HCT116 (cell line): Measurements from ENCODE around the gene DEFB108B. TPM values are rescaled to one million over a fixed set of nuclear protein-coding genes. Genes with fewer than 3 reads are reported as not detected.
"Not testable (repeated sequence)": the region's sequence is repeated elsewhere in the genome, so short reads cannot be mapped to it uniquely, and the experiment has no call there.

ENCODE experiments used
- ATAC-seq: fragments of 200-7000 bp; cut with Tn5 transposase; 2 replicates; pipeline ENCODE4 v1.9.1; 2020; ENCODE audit warnings: mild to moderate bottlenecking, moderate library complexity
- BruUV-seq: library from RNA; stranded (reverse); fragments of 400-500 nt; replicated peaks from 2 replicates; lab custom pipeline; 2021; lab: Mats Ljungman, UMichigan
- CTCF ChIA-PET: fragments of 300-600 bp; sonication (Branson Sonifier 250); formaldehyde crosslinking; loops from one replicate; lab custom pipeline; 2021; ENCODE audit warnings: antibody characterized with exemption; lab: Charles Lee
- POLR2A ChIA-PET: fragments of 300-600, 350-600 bp; sonication (Branson Sonifier 250); formaldehyde crosslinking; loops from one replicate; lab custom pipeline; 2021; ENCODE audit warnings: antibody characterized with exemption; lab: Charles Lee
- RAD21 ChIA-PET, 2 experiments: fragments of 300-600 bp; sonication (Branson Sonifier 250); formaldehyde crosslinking; loops; one replicate each; lab custom pipeline; 2023; ENCODE audit warnings: low total read pairs in 2 of 2; ENCODE audit not compliant: uncharacterized antibody in 2 of 2, unreplicated experiment in 2 of 2, low non-redundant PET in 1 of 2; lab: Charles Lee
- DNase-seq: peaks from one replicate; pipeline ENCODE4 v3.0.0-alpha.2; 2010; ENCODE audit warnings: low read depth, low spot score
- H2AFZ ChIP-seq: fragments of 200-600 bp; shearing (Covaris generic), sonication (generic); 2 replicates; pipeline ENCODE4 v1.6.1; 2017; ENCODE audit warnings: low read depth, mixed run types, mixed read lengths, antibody characterized with exemption, low read length; ENCODE audit not compliant: poor library complexity, severe bottlenecking
- H3K27ac ChIP-seq: 2 replicates; pipeline ENCODE4 v1.5.1; 2012; ENCODE audit warnings: low read depth, low read length
- H3K27me3 ChIP-seq: fragments of 200-600 bp; sonication (generic); 2 replicates; pipeline ENCODE4 v1.6.1; 2016; ENCODE audit warnings: mixed run types, low read length, mixed read lengths; ENCODE audit not compliant: insufficient read depth
- H3K36me3 ChIP-seq, 2 experiments: fragments of 200-500 bp in 1 of 2; fragments of 200-600 bp in 1 of 2; sonication (Bioruptor generic) in 1 of 2; sonication (generic) in 1 of 2; 2 replicates each; pipeline versions ENCODE4 v1.5.1 to v1.6.1; 2014 to 2016; ENCODE audit warnings: low read length in 2 of 2, inconsistent platforms in 1 of 2, mixed read lengths in 1 of 2, mixed run types in 1 of 2; ENCODE audit not compliant: insufficient read depth in 2 of 2, control insufficient read depth in 1 of 2
- H3K4me1 ChIP-seq, 2 experiments: fragments of 200-600 bp in 1 of 2; sonication (generic) in 1 of 2; 2 replicates each; pipeline versions ENCODE4 v1.5.1 to v1.6.1; 2012 to 2017; ENCODE audit warnings: low read length in 2 of 2, inconsistent platforms in 1 of 2, mild to moderate bottlenecking in 1 of 2, mixed read lengths in 1 of 2, mixed run types in 1 of 2, moderate library complexity in 1 of 2; ENCODE audit not compliant: insufficient read depth in 2 of 2, control insufficient read depth in 1 of 2
- H3K4me2 ChIP-seq: fragments of 200-600 bp; sonication (generic); 2 replicates; pipeline ENCODE4 v1.6.1; 2017; ENCODE audit warnings: mixed run types, low read length, mixed read lengths
- H3K4me3 ChIP-seq, 2 experiments: fragments of 200-600 bp in 1 of 2; sonication (generic) in 1 of 2; replicated peaks in 1 of 2; 2 replicates each; pipeline ENCODE4 v1.5.1; 2011 to 2016; ENCODE audit warnings: low read length in 2 of 2, control low read depth in 1 of 2, low read depth in 1 of 2, mild to moderate bottlenecking in 1 of 2, mixed read lengths in 1 of 2, mixed run types in 1 of 2
- H3K79me2 ChIP-seq: fragments of 200-600 bp; sonication (generic); 2 replicates; pipeline ENCODE4 v1.6.1; 2017; ENCODE audit warnings: mild to moderate bottlenecking, mixed run types, low read length, moderate library complexity, mixed read lengths; ENCODE audit not compliant: insufficient read depth
- H3K9ac ChIP-seq: fragments of 200-600 bp; sonication (generic); 2 replicates; pipeline ENCODE4 v1.6.1; 2016; ENCODE audit warnings: low read length, mixed read lengths
- H3K9me2 ChIP-seq: fragments of 200-600 bp; sonication (generic), shearing (Covaris generic); 2 replicates; pipeline ENCODE4 v1.6.1; 2017; ENCODE audit warnings: mixed run types, mild to moderate bottlenecking, moderate library complexity; ENCODE audit not compliant: insufficient read depth
- H3K9me3 ChIP-seq, 2 experiments: fragments of 200-500 bp in 1 of 2; fragments of 200-600 bp in 1 of 2; sonication (Bioruptor generic) in 1 of 2; sonication (generic) in 1 of 2; 2 replicates each; pipeline ENCODE4 v1.6.1; 2014 to 2017; ENCODE audit warnings: low read length in 2 of 2, mixed read lengths in 2 of 2, inconsistent platforms in 1 of 2, low read depth in 1 of 2, mild to moderate bottlenecking in 1 of 2, mixed run types in 1 of 2, moderate library complexity in 1 of 2; ENCODE audit not compliant: control insufficient read depth in 1 of 2, insufficient read depth in 1 of 2
- H4K20me1 ChIP-seq: fragments of 200-600 bp; sonication (generic), shearing (Covaris generic); 2 replicates; pipeline ENCODE4 v1.6.1; 2017; ENCODE audit warnings: mixed run types, mild to moderate bottlenecking, moderate library complexity; ENCODE audit not compliant: insufficient read depth
- intact Hi-C: fragments of 100-400 bp; cut with micrococcal nuclease; formaldehyde crosslinking; loops from 2 replicates; pipeline ENCODE4 v1.10.0; 2022
- total RNA-seq: library from RNA; stranded (reverse); gene quantifications from one replicate; pipeline ENCODE4 v1.2.1, GENCODE V29; 2021; ENCODE audit not compliant: unreplicated experiment

DEFB108B gene
- total RNA-seq, 1 experiment from 2014 or later = not detected

DNA sequence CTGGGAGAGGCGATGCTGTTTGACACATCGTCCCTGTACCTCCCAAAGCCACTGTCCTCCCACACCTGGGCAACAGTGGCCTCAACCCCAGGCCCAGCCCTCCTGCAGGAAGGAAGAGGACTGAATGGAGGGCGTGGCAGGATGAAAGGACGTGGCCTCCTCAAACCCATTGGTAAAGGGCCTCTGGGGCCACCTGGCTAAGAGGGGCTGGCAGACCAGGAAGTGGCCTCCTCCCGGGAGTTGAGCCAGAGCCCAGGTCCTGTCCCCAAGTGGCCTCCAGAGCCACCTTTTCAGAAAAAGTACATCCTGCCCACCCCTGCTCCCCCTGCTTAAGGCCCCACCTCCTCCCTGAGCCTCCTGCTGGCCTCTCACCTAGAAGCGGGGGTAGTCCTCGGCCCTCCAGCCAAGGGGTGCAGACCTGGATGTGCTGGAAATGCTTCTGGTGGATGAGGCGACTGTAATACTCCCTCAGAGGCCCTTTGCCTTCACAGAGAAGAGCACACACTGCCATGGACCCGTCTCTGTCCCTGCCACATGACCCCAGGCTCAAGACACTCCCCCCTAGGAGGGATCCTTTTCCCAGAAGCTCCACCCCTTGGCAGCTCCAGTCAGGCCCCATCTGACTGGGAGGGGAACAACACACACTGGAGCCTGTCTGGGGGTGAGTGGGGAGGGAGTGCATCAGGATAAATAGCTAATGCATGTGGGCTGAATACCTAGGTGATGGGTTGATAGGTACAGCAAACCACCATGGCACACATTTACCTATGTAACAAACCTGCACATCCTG lies 28.6 kb upstream of the DEFB108B start:
- H3K27me3 ChIP-seq, BruUV-seq, DNase-seq, H4K20me1 ChIP-seq, H3K9me2 ChIP-seq, H2AFZ ChIP-seq, H3K79me2 ChIP-seq, H3K36me3 ChIP-seq, H3K4me2 ChIP-seq, H3K9me3 ChIP-seq, H3K27ac ChIP-seq, H3K9ac ChIP-seq, POLR2A ChIA-PET, H3K4me3 ChIP-seq, RAD21 ChIA-PET, CTCF ChIA-PET, H3K4me1 ChIP-seq: not testable (repeated sequence)
- peak; percentile 47; the same call in 1 of the 2 replicates for ATAC-seq
- intact Hi-C loops = loop anchor here (10.0 kb wide), 1 partner anchor 630 kb away; the partner anchor contains the start of gene CLPB

DNA sequence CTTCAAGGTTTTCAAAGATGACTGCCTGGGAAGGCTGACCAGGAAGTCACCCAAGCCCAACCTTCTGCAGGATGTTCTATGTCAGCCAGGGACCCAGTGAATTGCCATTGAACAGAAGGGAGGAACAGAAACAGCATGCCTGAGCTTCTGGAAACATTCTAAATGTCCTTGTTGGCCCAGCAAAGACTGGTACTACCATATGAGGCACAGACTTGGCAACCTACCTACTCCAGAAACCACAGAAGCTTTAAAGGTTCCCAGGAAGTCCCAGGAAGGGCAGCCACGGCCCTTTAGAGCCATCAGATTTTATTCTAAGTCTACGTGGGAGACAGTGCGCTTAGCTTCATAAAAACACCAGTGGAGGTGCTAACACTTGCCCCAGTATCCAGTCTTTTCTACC lies 20.5 kb upstream of the DEFB108B start:
- RAD21 ChIA-PET, intact Hi-C loops, H4K20me1 ChIP-seq, H3K36me3 ChIP-seq, H3K4me2 ChIP-seq, H3K9me3 ChIP-seq, H3K4me1 ChIP-seq, H3K9ac ChIP-seq, DNase-seq, POLR2A ChIA-PET, H3K9me2 ChIP-seq, H2AFZ ChIP-seq, CTCF ChIA-PET, H3K27ac ChIP-seq, H3K4me3 ChIP-seq, ATAC-seq, H3K79me2 ChIP-seq, H3K27me3 ChIP-seq: not testable (repeated sequence)
- TSS peak; percentile 45 for BruUV-seq
